ENCODE data around the gene CRYBA4. TPM values are rescaled to one million over a fixed set of nuclear protein-coding genes. Genes with fewer than 3 reads are reported as not detected.

The CRYBA4 gene
- total and polyA plus RNA-seq, 2 experiments from 2014 or later, result 1.5 TPM; not detected in 1

GRCh38 chr22:26623984-26624383 lies 2.2 kb downstream of the CRYBA4 start:
- Mint-ChIP-seq H3K4me1 (peaks cover 10% of the 10 kb centered on the region; the same call in 2 of the 3 replicates), H3K27ac (no peak overlapping the region), H3K36me3 (ENCODE audit: low read depth) (no peaks in the 10 kb centered on the region; the same call in 2 of the 3 replicates), H3K27me3 (ENCODE audit: insufficient read depth, low read depth, poor library complexity) (peaks cover 6% of the 10 kb centered on the region), H3K9me3 (no peaks in the 10 kb centered on the region; the same call in 2 of the 3 replicates), H3K4me3 (no peak overlapping the region)
- no peak for DNase-seq (ENCODE audit: low spot score)
- Histone ChIP-seq H3K36me3 (ENCODE audit: insufficient read depth) (no peaks in the 10 kb centered on the region; the same call in 1 of the 2 replicates), H3K27ac (ENCODE audit: low read depth) (no peak overlapping the region), H3K4me2 (no peak overlapping the region), H3K9me2 (ENCODE audit: insufficient read depth) (no peaks in the 10 kb centered on the region), H3K79me2 (replicated peaks; ENCODE audit: insufficient read depth) (no peaks in the 10 kb centered on the region), H4K20me1 (replicated peaks; ENCODE audit: insufficient read depth) (no peaks in the 10 kb centered on the region), H2AFZ (no peak overlapping the region), H3K4me1 (ENCODE audit: insufficient read depth) (no peaks in the 10 kb centered on the region; the same call in 1 of the 2 replicates), H3F3A (replicated peaks; ENCODE audit: low read depth) (0 out of 2 replicates have a peak, but pooled peaks cover 4% of the 10 kb centered on the region), H3K27me3 (ENCODE audit: insufficient read depth) (no peaks in the 10 kb centered on the region), H3K4me3 (no peak overlapping the region)
- TF ChIP-seq EZH2phosphoT487 (IDR thresholded peaks at IDR 0.05; ENCODE audit: unreplicated experiment) (no peak), JUNB (IDR thresholded peaks at IDR 0.05; ENCODE audit: unreplicated experiment) (no peak), STAT1 (IDR thresholded peaks at IDR 0.05; ENCODE audit: unreplicated experiment) (no peak), REST (IDR thresholded peaks at IDR 0.05; ENCODE audit: unreplicated experiment) (no peak), NANOG (IDR thresholded peaks at IDR 0.05; ENCODE audit: borderline replicate concordance) (no peak), EZH2 (IDR thresholded peaks at IDR 0.05; ENCODE audit: low read depth, unreplicated experiment) (no peak), ZNF114 (CRISPR knock-in tag; IDR thresholded peaks at IDR 0.05) (no peak), ZNF331 (CRISPR knock-in tag; IDR thresholded peaks at IDR 0.05; ENCODE audit: low read depth) (no peak), CTCF (conservative IDR thresholded peaks at IDR 0.05; ENCODE audit: low read depth in 2 of 2) (no peak), CREB1 (CRISPR knock-in tag; IDR thresholded peaks at IDR 0.05; ENCODE audit: low read depth) (no peak), ZNF462 (CRISPR knock-in tag; IDR thresholded peaks at IDR 0.05) (no peak), POLR2AphosphoS5 (IDR thresholded peaks at IDR 0.05; ENCODE audit: low read depth) (no peak)
- no peak for ATAC-seq

All from GM23338 (cell line).